ENCODE data around the gene WDR6.

WDR6 gene

GRCh38 chr3:49025005-49025792, 18.0 kb downstream of the WDR6 start:
- TF ChIP-seq POLR2AphosphoS5 (IDR thresholded peaks at IDR 0.05; ENCODE audit: low read depth, low read length): 0 out of 2 replicates have a peak, but pooled peaks have one; percentile 60
- TF ChIP-seq POLR2A (IDR thresholded peaks at IDR 0.05; ENCODE audit: low read depth, low read length): peak; percentile 78
- TF ChIP-seq PAX5 (IDR thresholded peaks at IDR 0.05; ENCODE audit: insufficient read depth, low read length, severe bottlenecking): no peak
- no peak for FAIRE-seq
- DNase-seq (ENCODE audit: insufficient read length, low spot score): no peak

DNA sequence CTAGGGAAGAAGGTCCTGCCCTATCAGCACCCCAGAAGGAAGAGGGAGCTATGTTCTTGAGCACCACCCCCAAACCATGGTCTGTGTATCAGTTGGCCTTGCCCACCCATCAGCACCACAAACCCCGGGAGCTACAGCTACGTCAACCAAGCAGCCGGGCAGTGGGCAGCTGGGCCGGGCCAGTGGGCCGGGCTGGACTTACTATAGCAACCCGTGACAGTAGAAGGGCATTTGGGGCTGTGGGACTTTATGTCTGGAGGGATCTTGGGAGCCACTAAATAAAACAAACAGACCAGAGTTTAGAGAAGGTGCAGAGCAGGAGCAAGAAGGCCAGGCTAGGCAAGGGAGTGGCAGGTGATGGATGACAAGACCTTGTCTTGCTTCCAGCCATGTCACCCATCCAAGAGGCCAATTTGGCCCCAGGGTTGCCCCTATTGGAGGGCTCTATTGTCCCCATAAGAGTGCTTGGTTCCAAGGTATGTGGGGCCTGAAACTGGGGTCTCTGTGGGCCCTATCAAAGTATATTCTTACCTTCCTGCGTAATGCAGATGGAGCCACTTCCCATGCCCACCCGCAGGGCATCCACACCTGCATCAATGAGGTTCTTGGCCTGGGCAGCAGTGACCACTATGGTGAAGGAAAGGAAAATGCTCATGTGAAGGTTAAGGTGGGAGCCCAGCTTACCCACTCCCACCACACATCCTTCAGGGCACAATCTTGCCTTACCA, 18.8 kb downstream of the WDR6 start:
- FAIRE-seq: no peak
- TF ChIP-seq POLR2AphosphoS5 (IDR thresholded peaks at IDR 0.05; ENCODE audit: low read depth, low read length) (peak; percentile 18; the same call in 1 of the 2 replicates), PAX5 (IDR thresholded peaks at IDR 0.05; ENCODE audit: insufficient read depth, low read length, severe bottlenecking) (no peak)
- DNase-seq (ENCODE audit: insufficient read length, low spot score): no peak

- FAIRE-seq (no peak), DNase-seq (ENCODE audit: insufficient read length, low spot score) (no peak)
- peak; percentile 67; the same call in 1 of the 2 replicates for TF ChIP-seq POLR2A (IDR thresholded peaks at IDR 0.05; ENCODE audit: low read depth, low read length)
- no peak for TF ChIP-seq PAX5 (IDR thresholded peaks at IDR 0.05; ENCODE audit: insufficient read depth, low read length, severe bottlenecking)
- TF ChIP-seq POLR2AphosphoS5 (IDR thresholded peaks at IDR 0.05; ENCODE audit: low read depth, low read length): 0 out of 2 replicates have a peak, but pooled peaks have one; percentile 13
- TF ChIP-seq SPI1 (IDR thresholded peaks at IDR 0.05; ENCODE audit: low read depth, low read length): no peak
- TF ChIP-seq TAF1 (IDR thresholded peaks at IDR 0.05; ENCODE audit: low read depth, low read length): no peak
Observed at GRCh38 chr3:49026536-49026935, 19.3 kb downstream of the WDR6 start.

GRCh38 chr3:49027634-49028033, 20.4 kb downstream of the WDR6 start:
- FAIRE-seq (no peak), DNase-seq (ENCODE audit: insufficient read length, low spot score) (no peak)
- no peak for TF ChIP-seq POU2F2 (IDR thresholded peaks at IDR 0.05; ENCODE audit: low read depth, low read length)
- no peak for TF ChIP-seq POLR2A (IDR thresholded peaks at IDR 0.05; ENCODE audit: low read depth, low read length)
- TF ChIP-seq SPI1 (IDR thresholded peaks at IDR 0.05; ENCODE audit: low read depth, low read length): no peak
- no peak; the same call in 1 of the 2 replicates for TF ChIP-seq POLR2AphosphoS5 (IDR thresholded peaks at IDR 0.05; ENCODE audit: low read depth, low read length)
- TF ChIP-seq PAX5 (IDR thresholded peaks at IDR 0.05; ENCODE audit: insufficient read depth, low read length, severe bottlenecking): no peak
- no peak for TF ChIP-seq TAF1 (IDR thresholded peaks at IDR 0.05; ENCODE audit: low read depth, low read length)

- no peak for TF ChIP-seq POLR2AphosphoS5 (IDR thresholded peaks at IDR 0.05; ENCODE audit: low read depth, low read length)
- 0 out of 2 replicates have a peak, but pooled peaks have one; percentile 15 for TF ChIP-seq POU2F2 (IDR thresholded peaks at IDR 0.05; ENCODE audit: low read depth, low read length)
- no peak for DNase-seq (ENCODE audit: insufficient read length, low spot score)
- FAIRE-seq: no peak
Observed at GRCh38 chr3:49028298-49028672, 21.1 kb downstream of the WDR6 start.

GRCh38 chr3:49028673-49029562, 21.7 kb downstream of the WDR6 start, which contains the start of gene IMPDH2:
Gene IMPDH2 (minus strand): TSS chr3:49029398. CDS start chr3:49029350, 48 bp downstream.
- DNase-seq (ENCODE audit: insufficient read length, low spot score) (peak; percentile 70), FAIRE-seq (peak; percentile 100)
- TF ChIP-seq POLR2A (IDR thresholded peaks at IDR 0.05; ENCODE audit: low read depth, low read length) (peak; percentile 99), PAX5 (IDR thresholded peaks at IDR 0.05; ENCODE audit: insufficient read depth, low read length, severe bottlenecking) (peak; percentile 74), SPI1 (IDR thresholded peaks at IDR 0.05; ENCODE audit: low read depth, low read length) (no peak; the same call in 1 of the 2 replicates), POU2F2 (IDR thresholded peaks at IDR 0.05; ENCODE audit: low read depth, low read length) (peak; percentile 93), TAF1 (IDR thresholded peaks at IDR 0.05; ENCODE audit: low read depth, low read length) (peak; percentile 72; the same call in 1 of the 2 replicates), POLR2AphosphoS5 (IDR thresholded peaks at IDR 0.05; ENCODE audit: low read depth, low read length) (peak; percentile 99)

DNA sequence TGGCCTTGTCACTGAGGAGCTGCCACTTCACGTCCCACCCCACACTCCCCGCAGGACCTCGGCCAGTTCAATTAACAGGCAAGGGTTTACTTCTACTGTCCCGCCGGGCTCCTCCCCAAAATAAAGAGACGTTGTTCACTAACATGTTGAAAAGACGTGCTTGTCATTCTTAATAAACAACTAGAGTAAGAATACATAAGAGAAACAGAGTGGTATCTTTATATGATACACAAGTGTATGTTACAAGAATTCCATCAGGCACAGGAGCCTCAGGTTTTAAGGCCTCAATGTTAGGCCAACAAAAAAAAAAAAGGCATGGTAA, 22.3 kb downstream of the WDR6 start:
- FAIRE-seq: no peak

GRCh38 chr3:49030321-49030720, 23.1 kb downstream of the WDR6 start:
- FAIRE-seq (no peak), DNase-seq (ENCODE audit: insufficient read length, low spot score) (no peak)
- TF ChIP-seq SPI1 (IDR thresholded peaks at IDR 0.05; ENCODE audit: low read depth, low read length) (no peak), TAF1 (IDR thresholded peaks at IDR 0.05; ENCODE audit: low read depth, low read length) (no peak)

More for the DNA sequence above, 22.3 kb downstream of the WDR6 start:
- TF ChIP-seq POLR2AphosphoS5 (IDR thresholded peaks at IDR 0.05; ENCODE audit: low read depth, low read length) (no peak), SPI1 (IDR thresholded peaks at IDR 0.05; ENCODE audit: low read depth, low read length) (no peak), POU2F2 (IDR thresholded peaks at IDR 0.05; ENCODE audit: low read depth, low read length) (no peak), POLR2A (IDR thresholded peaks at IDR 0.05; ENCODE audit: low read depth, low read length) (no peak), PAX5 (IDR thresholded peaks at IDR 0.05; ENCODE audit: insufficient read depth, low read length, severe bottlenecking) (no peak), TAF1 (IDR thresholded peaks at IDR 0.05; ENCODE audit: low read depth, low read length) (no peak)
- no peak for DNase-seq (ENCODE audit: insufficient read length, low spot score)

DNA sequence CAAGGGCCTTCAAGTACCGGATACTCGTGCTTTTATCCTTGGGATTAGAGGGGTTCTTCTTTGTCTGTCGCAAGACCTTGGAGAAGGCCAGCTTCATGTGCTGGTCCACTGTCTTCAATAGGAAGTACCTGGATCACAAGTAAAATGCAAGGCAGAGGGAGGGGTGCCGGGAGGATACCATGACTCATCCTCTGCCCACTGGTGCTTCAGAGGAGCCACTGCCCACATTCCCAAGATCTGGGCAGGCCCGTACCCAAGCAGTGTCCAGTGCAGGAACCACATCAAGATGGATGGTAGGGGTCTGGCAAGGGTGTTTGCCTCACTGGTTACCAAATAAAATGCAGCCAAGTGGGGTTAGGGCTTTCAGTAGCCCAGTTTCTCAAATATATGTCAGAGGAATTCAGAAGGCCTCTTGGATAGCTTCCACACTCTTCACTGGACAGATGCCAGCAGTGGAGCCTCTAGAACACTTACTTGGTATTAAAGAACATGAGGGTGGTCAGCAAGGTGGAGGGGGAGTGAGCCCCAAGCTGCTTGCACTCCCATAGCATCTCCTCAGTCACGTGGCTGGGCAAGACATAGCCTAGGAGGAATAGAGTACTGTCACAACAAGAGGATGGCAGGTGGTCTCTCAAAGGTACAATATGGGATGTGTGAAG, 25.6 kb downstream of the WDR6 start:
- DNase-seq (ENCODE audit: insufficient read length, low spot score) (no peak), FAIRE-seq (no peak)
- TF ChIP-seq POLR2AphosphoS5 (IDR thresholded peaks at IDR 0.05; ENCODE audit: low read depth, low read length) (no peak), TAF1 (IDR thresholded peaks at IDR 0.05; ENCODE audit: low read depth, low read length) (no peak), POU2F2 (IDR thresholded peaks at IDR 0.05; ENCODE audit: low read depth, low read length) (no peak), POLR2A (IDR thresholded peaks at IDR 0.05; ENCODE audit: low read depth, low read length) (no peak), PAX5 (IDR thresholded peaks at IDR 0.05; ENCODE audit: insufficient read depth, low read length, severe bottlenecking) (no peak), SPI1 (IDR thresholded peaks at IDR 0.05; ENCODE audit: low read depth, low read length) (no peak)
